GM12878 (cell line): ENCODE data around the gene SLC12A4. TPM values are rescaled to one million over a fixed set of nuclear protein-coding genes. Genes with fewer than 3 reads are reported as not detected.

Experiments used
- ATAC-seq: fragments of 200-7000 bp; cut with Tn5 transposase; 3 replicates; pipeline ENCODE4 v1.9.1; 2020; ENCODE audit warnings: mild to moderate bottlenecking, moderate library complexity
- BruUV-seq: library from RNA; stranded (reverse); fragments of 400-500 nt; replicated peaks from 2 replicates; lab custom pipeline; 2021; lab: Mats Ljungman, UMichigan
- CTCF ChIA-PET: fragments of 300-600 bp; sonication (Branson Sonifier 250); formaldehyde crosslinking; extraction: SDS; loops from one replicate; lab custom pipeline; 2021; ENCODE audit warnings: inconsistent platforms; lab: Yijun Ruan, JAX
- POLR2A ChIA-PET: fragments of 350-600 bp; formaldehyde crosslinking; extraction: SDS; loops from one replicate; lab custom pipeline; 2021; ENCODE audit warnings: inconsistent platforms; lab: Charles Lee
- RAD21 ChIA-PET: fragments of 300-600 bp; sonication (Branson Sonifier 250); formaldehyde crosslinking; loops from one replicate; lab custom pipeline; 2023; ENCODE audit warnings: antibody characterized with exemption; ENCODE audit not compliant: unreplicated experiment; lab: Charles Lee
- SMC1A ChIA-PET: fragments of 300-600 bp; sonication (Branson Sonifier 250); formaldehyde crosslinking; loops from one replicate; lab custom pipeline; 2023; ENCODE audit not compliant: unreplicated experiment, uncharacterized antibody; lab: Charles Lee
- DNase-seq: peaks from one replicate; pipeline ENCODE4 v3.0.0-alpha.2; 2011; ENCODE audit warnings: low read depth, low spot score
- FAIRE-seq: peaks from 3 replicates; lab custom pipeline; 2011; peaks lifted over from hg19 to GRCh38; lab: Jason Lieb, UNC
- H2AFZ ChIP-seq: 2 replicates; pipeline ENCODE4 v1.6.0; 2011; ENCODE audit warnings: low read depth, low read length, control low read depth; ENCODE audit not compliant: control insufficient read depth
- H3K27ac ChIP-seq: 2 replicates; pipeline ENCODE4 v1.5.1; 2011; ENCODE audit warnings: control low read depth; ENCODE audit not compliant: control insufficient read depth, insufficient read depth
- H3K27me3 ChIP-seq, 2 experiments: replicated peaks in 1 of 2; 2 replicates each; pipeline versions ENCODE4 v1.6.0 to v1.6.1; 2011; ENCODE audit warnings: low read length in 1 of 2; ENCODE audit not compliant: control insufficient read depth in 2 of 2, insufficient read depth in 2 of 2
- H3K36me3 ChIP-seq, 2 experiments: 2 replicates each; pipeline ENCODE4 v1.5.1; 2011; ENCODE audit warnings: low read length in 1 of 2; ENCODE audit not compliant: control insufficient read depth in 2 of 2, insufficient read depth in 2 of 2
- H3K4me1 ChIP-seq: 2 replicates; pipeline ENCODE4 v1.6.1; 2011; ENCODE audit warnings: mild to moderate bottlenecking, low read length, moderate library complexity, mixed read lengths; ENCODE audit not compliant: control insufficient read depth, insufficient read depth
- H3K4me2 ChIP-seq: 2 replicates; pipeline ENCODE4 v1.6.0; 2011; ENCODE audit warnings: control low read depth; ENCODE audit not compliant: control insufficient read depth, insufficient read depth
- H3K4me3 ChIP-seq: fragments of 200-600 bp; sonication (generic); 2 replicates; pipeline ENCODE4 v1.5.1; 2016
- H3K79me2 ChIP-seq: 2 replicates; pipeline ENCODE4 v1.6.0; 2011; ENCODE audit warnings: low read length; ENCODE audit not compliant: control insufficient read depth, insufficient read depth
- H3K9ac ChIP-seq: 2 replicates; pipeline ENCODE4 v1.8.0; 2011; ENCODE audit warnings: low read length, control low read depth, mixed read lengths; ENCODE audit not compliant: control insufficient read depth, insufficient read depth
- H3K9me3 ChIP-seq: replicated peaks from 3 replicates; pipeline ENCODE4 v1.5.1; 2011; ENCODE audit warnings: mild to moderate bottlenecking, low read length; ENCODE audit not compliant: control insufficient read depth, insufficient read depth
- H4K20me1 ChIP-seq: 2 replicates; pipeline ENCODE4 v1.6.0; 2011; ENCODE audit not compliant: control insufficient read depth, insufficient read depth
- BHLHE40 ChIP-seq, 2 experiments: fragments of 450-650 bp in 1 of 2; IDR thresholded peaks; 2 replicates each; pipeline ENCODE4 v1.6.1; 2011 to 2017; ENCODE audit warnings: low read depth in 2 of 2, borderline replicate concordance in 1 of 2, improper control_type of control experiment in 1 of 2, low read length in 1 of 2, mild to moderate bottlenecking in 1 of 2
- EP300 ChIP-seq, 2 experiments: fragments of 150-350 bp in 1 of 2; IDR thresholded peaks; 2 replicates each; pipeline ENCODE4 v1.6.1; 2011 to 2012; ENCODE audit warnings: low read depth in 2 of 2, low read length in 2 of 2, borderline replicate concordance in 1 of 2, improper control_type of control experiment in 1 of 2, inconsistent platforms in 1 of 2; ENCODE audit not compliant: control insufficient read depth in 1 of 2
- ETV6 ChIP-seq, 2 experiments: fragments of 450-650 bp in 1 of 2; IDR thresholded peaks in 1 of 2; conservative IDR thresholded peaks in 1 of 2; 2 replicates each; pipeline ENCODE4 v1.6.1; 2014; ENCODE audit warnings: antibody characterized with exemption in 1 of 2, borderline replicate concordance in 1 of 2, low read depth in 1 of 2, mild to moderate bottlenecking in 1 of 2, moderate library complexity in 1 of 2
- FOXM1 ChIP-seq: IDR thresholded peaks from 2 replicates; pipeline ENCODE4 v1.6.1; 2012; ENCODE audit warnings: low read depth, mild to moderate bottlenecking, inconsistent platforms, low read length, moderate library complexity
- GABPA ChIP-seq: IDR thresholded peaks from 2 replicates; pipeline ENCODE4 v1.6.1; 2014; ENCODE audit warnings: antibody characterized with exemption, low read depth, mild to moderate bottlenecking, inconsistent platforms
- HCFC1 ChIP-seq: fragments of 150-350 bp; IDR thresholded peaks from 2 replicates; pipeline ENCODE4 v1.6.1; 2014; ENCODE audit warnings: low read length
- MXI1 ChIP-seq: fragments of 150-350 bp; IDR thresholded peaks from 2 replicates; pipeline ENCODE4 v1.6.1; 2011; ENCODE audit warnings: low read depth, mild to moderate bottlenecking, inconsistent platforms, low read length, improper control_type of control experiment
- NFYA ChIP-seq: IDR thresholded peaks from 2 replicates; pipeline ENCODE4 v1.6.1; 2011; ENCODE audit warnings: low read depth, mild to moderate bottlenecking, low read length, improper control_type of control experiment, borderline replicate concordance
- NR2F1 ChIP-seq: fragments of 450-650 bp; conservative IDR thresholded peaks from 2 replicates; pipeline ENCODE4 v1.6.1; 2017; ENCODE audit warnings: mild to moderate bottlenecking
- PAX8 ChIP-seq: fragments of 450-650 bp; IDR thresholded peaks from 2 replicates; pipeline ENCODE4 v1.6.1; 2017; ENCODE audit warnings: mild to moderate bottlenecking, moderate library complexity
- POLR2AphosphoS2 ChIP-seq: IDR thresholded peaks from 2 replicates; pipeline ENCODE4 v1.6.1; 2011; ENCODE audit warnings: low read depth, mild to moderate bottlenecking, low read length, improper control_type of control experiment, moderate library complexity
- POLR2AphosphoS5 ChIP-seq: IDR thresholded peaks from 2 replicates; pipeline ENCODE4 v1.6.1; 2011; ENCODE audit warnings: mild to moderate bottlenecking, low read length, inconsistent platforms
- SIX5 ChIP-seq: IDR thresholded peaks from 2 replicates; pipeline ENCODE4 v1.6.1; 2011; ENCODE audit warnings: mild to moderate bottlenecking, low read depth, low read length, moderate library complexity; ENCODE audit not compliant: severe bottlenecking
- SREBF2 ChIP-seq: IDR thresholded peaks from 2 replicates; pipeline ENCODE4 v1.6.1; 2012; ENCODE audit warnings: mild to moderate bottlenecking, low read length
- STAT1 ChIP-seq: fragments of 450-650 bp; conservative IDR thresholded peaks from 2 replicates; pipeline ENCODE4 v1.6.1; 2014; ENCODE audit warnings: antibody characterized with exemption, mild to moderate bottlenecking
- YY1 ChIP-seq: IDR thresholded peaks from 2 replicates; pipeline ENCODE4 v1.6.1; 2011; ENCODE audit warnings: low read depth, mild to moderate bottlenecking, low read length
- WGBS: methylation state at CpG from one replicate; pipeline ENCODE4 v1.1.6; 2016; ENCODE audit warnings: low lambda C conversion rate; ENCODE audit not compliant: insufficient replicate concordance, insufficient coverage; ENCODE audit errors: missing lambda C conversion rate; 5-methylcytosine and 5-hydroxymethylcytosine counted together
- in situ Hi-C: fragments of 300-500 bp; cut with MboI; formaldehyde crosslinking; loops from 9 replicates; pipeline ENCODE4 v1.14.3; 2018; ENCODE audit warnings: mixed read lengths
- intact Hi-C: fragments of 100-400 bp; cut with micrococcal nuclease; formaldehyde crosslinking; loops from one replicate; pipeline ENCODE4 v1.14.2; 2022; ENCODE audit not compliant: unreplicated experiment
- polyA plus RNA-seq, 11 experiments: library from polyadenylated mRNA; depleted of rRNA in 4 of 11; unstranded in 6 of 11; stranded (reverse) in 5 of 11; fragments of >200 nt; fragmentation: Nextera tagmentation in 4 of 11; fragmentation: Illumina TruSeq in 1 of 11; extraction: Ambion mirVana in 4 of 11; extraction: Trizol in 1 of 11; gene quantifications; 1 replicate in 1 of 11; 2 replicates in 10 of 11; pipeline versions ENCODE4 v1.2.1 to v1.2.3, GENCODE V29; 2011 to 2016; ENCODE audit warnings: inconsistent platforms in 2 of 11, missing spikeins in 2 of 11, low read depth in 1 of 11
- total RNA-seq, 4 experiments: library from RNA; depleted of rRNA in 3 of 4; stranded (reverse); fragments of >200 nt in 3 of 4; fragmentation: Illumina TruSeq in 1 of 4; extraction: Trizol in 1 of 4; gene quantifications; 2 replicates each; pipeline versions ENCODE4 v1.2.1 to v1.2.3, GENCODE V29; 2013 to 2021
- TF ChIP-seq, protein P1 (sequence below): fragments of 450-650 bp; IDR thresholded peaks from 2 replicates; pipeline ENCODE4 v1.6.1; 2017; ENCODE audit warnings: mild to moderate bottlenecking, low read depth, inconsistent platforms; ENCODE audit not compliant: poor library complexity, severe bottlenecking
- TF ChIP-seq, protein P2 (sequence below): IDR thresholded peaks from 2 replicates; pipeline ENCODE4 v1.6.1; 2012; ENCODE audit warnings: improper control_type of control experiment, low read depth, low read length; ENCODE audit not compliant: insufficient replicate concordance

Gene SLC12A4
- total and polyA plus RNA-seq, 10 of the 15 experiments (the other 5 are each of a cell fraction or from before 2014, with no cell fraction given), result 0.95 to 39.9 (median 14.2) TPM

DNA sequence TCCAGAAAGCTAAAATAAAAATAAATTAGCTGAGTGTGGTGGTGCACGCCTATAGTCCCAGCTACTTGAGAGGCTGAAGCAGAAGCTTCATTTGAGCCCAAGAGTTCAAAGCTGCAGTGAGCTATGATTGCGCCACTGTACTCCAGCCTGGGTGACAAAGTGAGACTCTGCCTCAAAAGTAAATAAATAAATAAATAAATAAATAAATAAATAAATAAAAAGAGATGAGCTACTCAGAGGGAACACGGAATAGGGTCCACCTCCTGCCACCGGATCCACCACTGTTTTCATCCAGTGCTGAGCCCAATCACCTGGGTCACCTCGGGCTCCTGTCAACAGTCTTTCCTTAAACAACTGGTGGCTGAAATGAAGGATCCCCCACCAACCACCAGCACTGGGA, 18.5 kb upstream of the SLC12A4 start:
- Histone ChIP-seq H3K4me3 (no peak overlapping the region), H4K20me1 (no peaks in the 10 kb centered on the region), H3K4me2 (no peak overlapping the region), H3K4me1 (peaks cover 37% of the 10 kb centered on the region), H3K79me2 (no peaks in the 10 kb centered on the region), H3K27me3 (no peaks in the 10 kb centered on the region), H3K36me3 (no peaks in the 10 kb centered on the region), H3K9ac (no peak overlapping the region), H2AFZ (no peak overlapping the region), H3K27ac (no peak overlapping the region), H3K9me3 (no peaks in the 10 kb centered on the region)
- WGBS, result 94% methylated on average over 5 of the region's 5 CpGs
- no TSS peak for BruUV-seq
- POLR2A ChIA-PET, result interaction anchor here (1.4 to 2.0 kb wide), 3 partner anchors 18 to 98 kb away, joined by 4 to 7 read pairs (median 7); partner anchors contain the start of genes NFATC3 and PSMB10
- RAD21 ChIA-PET, result interaction anchor here (1.5 kb wide), 1 partner anchor 51 kb away, joined by 3 read pairs; no protein-coding TSS in a partner anchor
- DNase-seq (no peak), FAIRE-seq (no peak), ATAC-seq (no peak)
- CTCF ChIA-PET, result interaction anchor here (0.8 to 1.8 kb wide), 5 partner anchors 8 to 170 kb away, joined by 3 to 6 read pairs (median 3); no protein-coding TSS in a partner anchor
- in situ Hi-C loops (no loop called here), intact Hi-C loops (no loop called here)
- SMC1A ChIA-PET, result interaction anchor here (0.6 to 1.9 kb wide), 5 partner anchors 12 to 574 kb away, joined by 3 to 7 read pairs (median 4); no protein-coding TSS in a partner anchor
- TF ChIP-seq, protein P1, sequence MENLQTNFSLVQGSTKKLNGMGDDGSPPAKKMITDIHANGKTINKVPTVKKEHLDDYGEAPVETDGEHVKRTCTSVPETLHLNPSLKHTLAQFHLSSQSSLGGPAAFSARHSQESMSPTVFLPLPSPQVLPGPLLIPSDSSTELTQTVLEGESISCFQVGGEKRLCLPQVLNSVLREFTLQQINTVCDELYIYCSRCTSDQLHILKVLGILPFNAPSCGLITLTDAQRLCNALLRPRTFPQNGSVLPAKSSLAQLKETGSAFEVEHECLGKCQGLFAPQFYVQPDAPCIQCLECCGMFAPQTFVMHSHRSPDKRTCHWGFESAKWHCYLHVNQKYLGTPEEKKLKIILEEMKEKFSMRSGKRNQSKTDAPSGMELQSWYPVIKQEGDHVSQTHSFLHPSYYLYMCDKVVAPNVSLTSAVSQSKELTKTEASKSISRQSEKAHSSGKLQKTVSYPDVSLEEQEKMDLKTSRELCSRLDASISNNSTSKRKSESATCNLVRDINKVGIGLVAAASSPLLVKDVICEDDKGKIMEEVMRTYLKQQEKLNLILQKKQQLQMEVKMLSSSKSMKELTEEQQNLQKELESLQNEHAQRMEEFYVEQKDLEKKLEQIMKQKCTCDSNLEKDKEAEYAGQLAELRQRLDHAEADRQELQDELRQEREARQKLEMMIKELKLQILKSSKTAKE, result no peak
- no peak for TF ChIP-seq MXI1
- TF ChIP-seq PAX8, result no peak
- TF ChIP-seq FOXM1, result no peak
- TF ChIP-seq, protein P2, sequence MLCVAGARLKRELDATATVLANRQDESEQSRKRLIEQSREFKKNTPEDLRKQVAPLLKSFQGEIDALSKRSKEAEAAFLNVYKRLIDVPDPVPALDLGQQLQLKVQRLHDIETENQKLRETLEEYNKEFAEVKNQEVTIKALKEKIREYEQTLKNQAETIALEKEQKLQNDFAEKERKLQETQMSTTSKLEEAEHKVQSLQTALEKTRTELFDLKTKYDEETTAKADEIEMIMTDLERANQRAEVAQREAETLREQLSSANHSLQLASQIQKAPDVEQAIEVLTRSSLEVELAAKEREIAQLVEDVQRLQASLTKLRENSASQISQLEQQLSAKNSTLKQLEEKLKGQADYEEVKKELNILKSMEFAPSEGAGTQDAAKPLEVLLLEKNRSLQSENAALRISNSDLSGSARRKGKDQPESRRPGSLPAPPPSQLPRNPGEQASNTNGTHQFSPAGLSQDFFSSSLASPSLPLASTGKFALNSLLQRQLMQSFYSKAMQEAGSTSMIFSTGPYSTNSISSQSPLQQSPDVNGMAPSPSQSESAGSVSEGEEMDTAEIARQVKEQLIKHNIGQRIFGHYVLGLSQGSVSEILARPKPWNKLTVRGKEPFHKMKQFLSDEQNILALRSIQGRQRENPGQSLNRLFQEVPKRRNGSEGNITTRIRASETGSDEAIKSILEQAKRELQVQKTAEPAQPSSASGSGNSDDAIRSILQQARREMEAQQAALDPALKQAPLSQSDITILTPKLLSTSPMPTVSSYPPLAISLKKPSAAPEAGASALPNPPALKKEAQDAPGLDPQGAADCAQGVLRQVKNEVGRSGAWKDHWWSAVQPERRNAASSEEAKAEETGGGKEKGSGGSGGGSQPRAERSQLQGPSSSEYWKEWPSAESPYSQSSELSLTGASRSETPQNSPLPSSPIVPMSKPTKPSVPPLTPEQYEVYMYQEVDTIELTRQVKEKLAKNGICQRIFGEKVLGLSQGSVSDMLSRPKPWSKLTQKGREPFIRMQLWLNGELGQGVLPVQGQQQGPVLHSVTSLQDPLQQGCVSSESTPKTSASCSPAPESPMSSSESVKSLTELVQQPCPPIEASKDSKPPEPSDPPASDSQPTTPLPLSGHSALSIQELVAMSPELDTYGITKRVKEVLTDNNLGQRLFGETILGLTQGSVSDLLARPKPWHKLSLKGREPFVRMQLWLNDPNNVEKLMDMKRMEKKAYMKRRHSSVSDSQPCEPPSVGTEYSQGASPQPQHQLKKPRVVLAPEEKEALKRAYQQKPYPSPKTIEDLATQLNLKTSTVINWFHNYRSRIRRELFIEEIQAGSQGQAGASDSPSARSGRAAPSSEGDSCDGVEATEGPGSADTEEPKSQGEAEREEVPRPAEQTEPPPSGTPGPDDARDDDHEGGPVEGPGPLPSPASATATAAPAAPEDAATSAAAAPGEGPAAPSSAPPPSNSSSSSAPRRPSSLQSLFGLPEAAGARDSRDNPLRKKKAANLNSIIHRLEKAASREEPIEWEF, result no peak
- TF ChIP-seq POLR2AphosphoS2, result no peak
- no peak for TF ChIP-seq POLR2AphosphoS5
- TF ChIP-seq SREBF2, result no peak
- no peak for TF ChIP-seq HCFC1
- TF ChIP-seq SIX5, result no peak
- TF ChIP-seq NFYA, result no peak
- TF ChIP-seq NR2F1, result no peak
- no peak for TF ChIP-seq YY1
- no peak for TF ChIP-seq GABPA
- TF ChIP-seq BHLHE40 (IDR thresholded peaks at IDR 0.05; ENCODE audit: borderline replicate concordance in 1 of 2, low read depth in 2 of 2, low read length in 1 of 2), result no peak
- TF ChIP-seq ETV6 (conservative IDR thresholded peaks at IDR 0.05 in 1 of 2, IDR thresholded peaks at IDR 0.05 in 1 of 2; ENCODE audit: borderline replicate concordance in 1 of 2, low read depth in 1 of 2), result no peak
- no peak for TF ChIP-seq EP300 (IDR thresholded peaks at IDR 0.05; ENCODE audit: borderline replicate concordance in 1 of 2, control insufficient read depth in 1 of 2, low read depth in 2 of 2, low read length in 2 of 2)
- no peak for TF ChIP-seq STAT1
